GM23248 (cell line): ENCODE measurements around the gene ZNF438. TPM values are rescaled to one million over a fixed set of nuclear protein-coding genes. Genes with fewer than 3 reads are reported as not detected.

Experiments used
- DNase-seq: peaks from one replicate; pipeline ENCODE4 v3.0.0-alpha.2; 2015
- H2AFZ ChIP-seq: fragments of 200-600 bp; sonication (generic); 2 replicates; pipeline ENCODE4 v1.6.1; 2016; ENCODE audit warnings: antibody characterized with exemption
- H3F3A ChIP-seq: fragments of 200-600 bp; sonication (generic); 2 replicates; pipeline ENCODE4 v1.6.1; 2016; ENCODE audit warnings: mild to moderate bottlenecking, antibody characterized with exemption, mixed run types; ENCODE audit not compliant: insufficient read depth
- H3K27ac ChIP-seq: fragments of 200-600 bp; sonication (generic); 2 replicates; pipeline ENCODE4 v1.5.1; 2016; ENCODE audit warnings: mild to moderate bottlenecking
- H3K27me3 ChIP-seq: fragments of 200-600 bp; sonication (generic); replicated peaks from 2 replicates; pipeline ENCODE4 v1.6.1; 2016; ENCODE audit warnings: mild to moderate bottlenecking; ENCODE audit not compliant: insufficient read depth
- H3K36me3 ChIP-seq: fragments of 200-600 bp; sonication (generic); 2 replicates; pipeline ENCODE4 v1.6.1; 2016; ENCODE audit warnings: low read depth, mild to moderate bottlenecking
- H3K4me1 ChIP-seq: fragments of 200-600 bp; sonication (generic); 2 replicates; pipeline ENCODE4 v1.6.1; 2016; ENCODE audit warnings: mild to moderate bottlenecking; ENCODE audit not compliant: insufficient read depth
- H3K4me2 ChIP-seq: fragments of 200-600 bp; sonication (generic); one replicate; pipeline ENCODE4 v1.6.1; 2016; ENCODE audit warnings: mild to moderate bottlenecking; ENCODE audit not compliant: unreplicated experiment
- H3K4me3 ChIP-seq: fragments of 200-600 bp; sonication (generic); 2 replicates; pipeline ENCODE4 v1.5.1; 2016; ENCODE audit warnings: mild to moderate bottlenecking
- H3K79me2 ChIP-seq: fragments of 200-600 bp; sonication (generic); 2 replicates; pipeline ENCODE4 v1.6.1; 2016; ENCODE audit warnings: mild to moderate bottlenecking; ENCODE audit not compliant: insufficient read depth
- H3K9ac ChIP-seq: fragments of 200-600 bp; sonication (generic); 2 replicates; pipeline ENCODE4 v1.6.1; 2016; ENCODE audit warnings: mild to moderate bottlenecking
- H3K9me2 ChIP-seq: fragments of 200-600 bp; sonication (generic); 2 replicates; pipeline ENCODE4 v1.6.1; 2016; ENCODE audit warnings: mixed run types, mild to moderate bottlenecking, moderate library complexity; ENCODE audit not compliant: insufficient read depth
- H3K9me3 ChIP-seq: fragments of 200-600 bp; sonication (generic); one replicate; pipeline ENCODE4 v1.6.1; 2017; ENCODE audit warnings: low read depth
- H4K20me1 ChIP-seq: fragments of 200-600 bp; sonication (generic); 2 replicates; pipeline ENCODE4 v1.6.0; 2016; ENCODE audit not compliant: insufficient read depth
- EZH2 ChIP-seq: fragments of 200-600 bp; sonication (generic); IDR thresholded peaks from 2 replicates; pipeline ENCODE4 v1.6.1; 2018; ENCODE audit warnings: antibody characterized with exemption, mild to moderate bottlenecking; ENCODE audit not compliant: insufficient read depth, poor library complexity, severe bottlenecking
- EZH2phosphoT487 ChIP-seq: fragments of 200-600 bp; sonication (generic); IDR thresholded peaks from 2 replicates; pipeline ENCODE4 v1.6.1; 2018; ENCODE audit warnings: antibody characterized with exemption, moderate library complexity, mild to moderate bottlenecking, low read depth; ENCODE audit not compliant: insufficient read depth
- WGBS, 2 experiments: methylation state at CpG; one replicate each; pipeline ENCODE4 v1.1.6; 2015 to 2017; ENCODE audit warnings: low lambda C conversion rate in 2 of 2, low coverage in 1 of 2; ENCODE audit errors: missing lambda C conversion rate in 2 of 2; 5-methylcytosine and 5-hydroxymethylcytosine counted together
- in situ Hi-C: fragments of 300-500 bp; cut with MboI; formaldehyde crosslinking; loops from 2 replicates; pipeline ENCODE4 v1.15.0; 2020
- polyA plus RNA-seq: library from polyadenylated mRNA; unstranded; fragments of >200 nt; fragmentation: Nextera tagmentation; extraction: Ambion mirVana; gene quantifications from 2 replicates; pipeline ENCODE4 v1.2.1, GENCODE V29; 2016
- total RNA-seq: library from RNA; depleted of rRNA; stranded (reverse); fragments of >200 nt; shearing (Covaris generic); gene quantifications from 2 replicates; pipeline ENCODE4 v1.2.3, GENCODE V29; 2014

ZNF438 gene
- total and polyA plus RNA-seq, 2 experiments from 2014 or later: 2.9 to 4.1 TPM

DNA sequence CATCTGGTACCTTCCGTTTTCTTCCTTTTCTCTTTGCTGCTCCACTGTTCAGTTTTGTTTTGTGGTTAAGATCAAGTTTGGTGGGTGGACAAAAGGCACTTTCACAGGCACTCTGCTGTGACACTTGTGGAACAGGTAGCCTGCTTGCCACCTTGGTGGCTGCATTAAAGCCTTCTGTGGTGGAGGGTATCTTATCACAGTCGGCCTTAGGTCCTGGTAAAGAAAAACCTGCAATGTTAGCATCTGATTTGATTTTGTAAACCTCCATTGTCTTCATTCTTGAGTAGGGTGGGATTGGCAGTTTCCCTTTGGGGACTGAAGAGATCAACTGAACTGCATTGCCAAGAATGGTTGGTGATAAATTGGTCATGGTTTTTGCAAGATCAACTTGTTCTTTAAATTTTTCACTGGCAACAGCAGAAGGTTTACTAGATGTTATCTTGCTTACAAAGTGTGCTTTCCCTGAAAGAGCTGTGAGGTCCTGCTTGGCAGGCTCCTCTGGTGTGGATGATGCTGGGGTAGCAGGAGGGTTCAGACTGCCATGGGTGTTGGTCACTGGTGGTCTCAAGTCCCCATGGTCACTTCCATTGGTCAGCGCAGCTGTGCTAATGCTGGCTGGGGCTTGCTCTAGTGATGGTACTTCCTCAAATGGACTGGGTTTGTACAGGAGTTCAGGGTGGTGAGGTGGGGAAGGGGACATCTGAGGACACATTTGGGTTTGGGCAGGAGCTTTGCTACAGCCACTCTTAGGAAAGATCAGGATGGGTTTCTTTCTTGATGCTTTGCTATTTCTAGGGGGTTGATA lies 182.2 kb downstream of the ZNF438 start:
- H3K79me2 ChIP-seq: no peaks in the 10 kb centered on the region
- H3K4me1 ChIP-seq: no peaks in the 10 kb centered on the region
- H3K4me3 ChIP-seq: no peak overlapping the region
- H3K4me2 ChIP-seq: no peak overlapping the region
- H3K9me2 ChIP-seq: no peaks in the 10 kb centered on the region
- TF ChIP-seq EZH2: no peak
- no peak for TF ChIP-seq EZH2phosphoT487
- H3K27me3 ChIP-seq: no peaks in the 10 kb centered on the region
- H3K9ac ChIP-seq: no peak overlapping the region
- no peak overlapping the region for H3K27ac ChIP-seq
- in situ Hi-C loops: no loop called here
- H4K20me1 ChIP-seq: no peaks in the 10 kb centered on the region
- 93 to 96% methylated on average over 3 of the region's 3 CpGs for WGBS, 2 experiments
- no peaks in the 10 kb centered on the region for H3K36me3 ChIP-seq
- H3K9me3 ChIP-seq: no peaks in the 10 kb centered on the region
- no peak overlapping the region for H2AFZ ChIP-seq
- H3F3A ChIP-seq: no peaks in the 10 kb centered on the region
- DNase-seq: no peak

- Histone ChIP-seq H4K20me1 (no peaks in the 10 kb centered on the region), H3K36me3 (no peaks in the 10 kb centered on the region), H3F3A (no peaks in the 10 kb centered on the region), H3K9me3 (no peaks in the 10 kb centered on the region), H3K79me2 (no peaks in the 10 kb centered on the region), H3K9ac (no peak overlapping the region), H3K4me1 (no peaks in the 10 kb centered on the region), H3K9me2 (no peaks in the 10 kb centered on the region), H3K4me3 (no peak overlapping the region), H3K4me2 (no peak overlapping the region), H3K27ac (no peak overlapping the region), H2AFZ (no peak overlapping the region), H3K27me3 (no peaks in the 10 kb centered on the region)
- WGBS, 2 experiments: 58 to 59% methylated on average over 11 of the region's 11 CpGs
- in situ Hi-C loops: no loop called here
- DNase-seq: no peak
- TF ChIP-seq EZH2phosphoT487 (no peak), EZH2 (no peak)
These were observed 183.2 kb downstream of the ZNF438 start for GRCh38 chr10:30848396-30849032.

- Histone ChIP-seq H3K27ac (no peak overlapping the region), H3K4me1 (no peaks in the 10 kb centered on the region), H3K79me2 (no peaks in the 10 kb centered on the region), H2AFZ (no peak overlapping the region), H3K27me3 (no peaks in the 10 kb centered on the region), H4K20me1 (no peaks in the 10 kb centered on the region), H3K4me3 (no peak overlapping the region), H3K4me2 (no peak overlapping the region), H3K9ac (no peak overlapping the region), H3K9me2 (no peaks in the 10 kb centered on the region), H3F3A (no peaks in the 10 kb centered on the region), H3K36me3 (no peaks in the 10 kb centered on the region), H3K9me3 (no peaks in the 10 kb centered on the region)
- TF ChIP-seq EZH2: no peak
- no peak for TF ChIP-seq EZH2phosphoT487
- WGBS, 2 experiments: 67 to 70% methylated on average over 10 of the region's 10 CpGs
- DNase-seq: no peak
- in situ Hi-C loops: no loop called here
These were observed 184.0 kb downstream of the ZNF438 start for GRCh38 chr10:30847642-30848041.

GRCh38 chr10:30847199-30847598 lies 184.5 kb downstream of the ZNF438 start:
- Histone ChIP-seq H3K27me3 (no peaks in the 10 kb centered on the region), H3F3A (no peaks in the 10 kb centered on the region), H3K36me3 (no peaks in the 10 kb centered on the region), H3K9me3 (no peaks in the 10 kb centered on the region), H3K4me3 (no peak overlapping the region), H2AFZ (no peak overlapping the region), H4K20me1 (no peaks in the 10 kb centered on the region), H3K27ac (no peak overlapping the region), H3K4me1 (no peaks in the 10 kb centered on the region), H3K9ac (no peak overlapping the region), H3K4me2 (no peak overlapping the region), H3K9me2 (no peaks in the 10 kb centered on the region), H3K79me2 (no peaks in the 10 kb centered on the region)
- no peak for DNase-seq
- TF ChIP-seq EZH2 (no peak), EZH2phosphoT487 (no peak)
- WGBS, 2 experiments: 92 to 98% methylated on average over 6 of the region's 6 CpGs
- in situ Hi-C loops: no loop called here
